VCaP (cell line): ENCODE data around the gene ITGA8.

Experiments used
- H3K27ac ChIP-seq: fragments of 450-650 bp; 2 replicates; pipeline ENCODE4 v1.5.1; 2017
- TF ChIP-seq, protein P1 (sequence below): fragments of 450-650 bp; conservative IDR thresholded peaks from 2 replicates; pipeline ENCODE4 v1.5.1; 2017; ENCODE audit warnings: mild to moderate bottlenecking, moderate library complexity

Gene ITGA8

DNA sequence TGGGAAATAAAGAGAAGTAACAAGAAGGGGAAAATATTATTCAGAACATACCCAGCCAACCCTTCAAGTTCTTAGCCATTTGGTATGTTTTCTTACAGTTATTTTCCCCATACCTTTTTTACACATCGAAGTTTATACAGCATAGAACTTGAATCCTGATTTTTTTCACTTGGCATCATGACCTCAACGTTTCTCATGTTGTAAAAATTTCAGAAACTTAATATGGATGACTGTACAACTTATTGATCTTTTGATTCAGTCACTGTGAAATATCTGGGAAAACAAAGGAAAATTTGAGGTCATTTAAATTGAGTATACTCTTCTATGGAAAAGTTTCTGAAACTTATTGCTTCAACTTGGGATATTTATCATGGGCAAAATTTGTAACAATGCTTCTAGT is 245.1 kb downstream of the ITGA8 start:
- TF ChIP-seq, protein P1, sequence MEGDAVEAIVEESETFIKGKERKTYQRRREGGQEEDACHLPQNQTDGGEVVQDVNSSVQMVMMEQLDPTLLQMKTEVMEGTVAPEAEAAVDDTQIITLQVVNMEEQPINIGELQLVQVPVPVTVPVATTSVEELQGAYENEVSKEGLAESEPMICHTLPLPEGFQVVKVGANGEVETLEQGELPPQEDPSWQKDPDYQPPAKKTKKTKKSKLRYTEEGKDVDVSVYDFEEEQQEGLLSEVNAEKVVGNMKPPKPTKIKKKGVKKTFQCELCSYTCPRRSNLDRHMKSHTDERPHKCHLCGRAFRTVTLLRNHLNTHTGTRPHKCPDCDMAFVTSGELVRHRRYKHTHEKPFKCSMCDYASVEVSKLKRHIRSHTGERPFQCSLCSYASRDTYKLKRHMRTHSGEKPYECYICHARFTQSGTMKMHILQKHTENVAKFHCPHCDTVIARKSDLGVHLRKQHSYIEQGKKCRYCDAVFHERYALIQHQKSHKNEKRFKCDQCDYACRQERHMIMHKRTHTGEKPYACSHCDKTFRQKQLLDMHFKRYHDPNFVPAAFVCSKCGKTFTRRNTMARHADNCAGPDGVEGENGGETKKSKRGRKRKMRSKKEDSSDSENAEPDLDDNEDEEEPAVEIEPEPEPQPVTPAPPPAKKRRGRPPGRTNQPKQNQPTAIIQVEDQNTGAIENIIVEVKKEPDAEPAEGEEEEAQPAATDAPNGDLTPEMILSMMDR: no peak

DNA sequence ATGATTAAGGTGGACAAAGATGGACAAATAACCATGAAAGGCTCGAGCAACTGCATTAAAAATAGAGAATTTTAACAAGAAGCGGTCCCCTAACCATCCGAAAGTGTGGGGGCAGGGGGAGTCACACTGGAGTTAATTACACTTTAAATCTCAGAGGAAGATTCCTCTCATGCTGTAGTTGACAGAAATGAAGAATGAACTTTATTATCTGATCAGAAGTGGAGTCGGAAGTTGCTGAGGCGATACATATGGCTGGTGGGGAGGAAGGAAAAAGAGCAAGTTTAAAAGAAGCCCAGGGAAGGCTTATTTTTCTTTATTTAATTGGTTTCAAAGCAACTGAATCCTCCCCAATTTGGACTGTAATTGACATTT is 246.3 kb downstream of the ITGA8 start:
- TF ChIP-seq, protein P1: no peak
- peak overlapping the region; percentile 73 for H3K27ac ChIP-seq

More for the DNA sequence above, 245.1 kb downstream of the ITGA8 start:
- no peak overlapping the region for H3K27ac ChIP-seq

DNA sequence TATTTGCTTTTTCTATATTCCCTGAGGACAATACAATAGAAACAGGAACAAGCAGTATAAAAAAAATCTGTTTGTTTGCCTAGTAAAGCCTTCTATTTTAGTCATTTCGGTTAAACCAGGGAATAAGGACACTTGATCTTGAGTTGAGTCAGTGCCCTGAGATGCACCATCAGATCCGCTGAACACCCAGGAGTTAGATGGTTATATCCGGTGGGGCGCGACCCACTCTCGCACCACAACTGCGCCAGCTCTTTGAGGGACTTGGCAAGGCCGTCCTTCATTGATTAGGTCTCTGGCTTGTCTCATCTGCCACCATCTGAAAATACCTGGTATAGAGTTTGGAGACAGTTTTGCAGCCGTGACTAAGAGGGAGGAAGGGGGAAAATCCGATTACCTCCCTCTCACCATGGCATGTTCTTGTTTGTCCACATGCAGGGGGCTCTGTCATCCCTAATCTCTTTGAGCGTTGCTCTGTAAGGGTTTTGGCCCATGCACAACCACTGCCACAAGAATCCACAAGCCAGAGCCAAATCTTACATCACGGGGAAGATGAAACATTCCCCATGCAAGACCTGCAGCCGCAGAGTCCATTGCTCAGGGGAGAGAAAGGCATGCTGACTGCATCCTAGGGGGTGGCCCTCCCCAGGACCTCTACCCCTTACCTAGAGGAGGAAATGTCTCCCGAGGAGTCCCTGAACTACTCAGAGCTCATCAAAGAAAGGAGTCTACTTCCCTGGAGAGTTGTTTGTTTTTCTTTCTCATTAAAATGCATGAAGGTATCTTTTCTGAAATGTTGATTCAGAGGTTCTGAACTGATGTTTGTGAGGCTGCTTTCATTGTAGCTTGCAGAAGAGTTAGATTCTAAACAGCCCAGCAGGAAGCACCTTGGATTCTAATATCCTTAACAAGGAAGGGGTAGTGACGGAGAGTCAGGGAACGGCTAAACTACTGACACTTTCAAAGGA is 247.0 kb downstream of the ITGA8 start:
- peak overlapping the region; percentile 73 for H3K27ac ChIP-seq
- TF ChIP-seq, protein P1: no peak

DNA sequence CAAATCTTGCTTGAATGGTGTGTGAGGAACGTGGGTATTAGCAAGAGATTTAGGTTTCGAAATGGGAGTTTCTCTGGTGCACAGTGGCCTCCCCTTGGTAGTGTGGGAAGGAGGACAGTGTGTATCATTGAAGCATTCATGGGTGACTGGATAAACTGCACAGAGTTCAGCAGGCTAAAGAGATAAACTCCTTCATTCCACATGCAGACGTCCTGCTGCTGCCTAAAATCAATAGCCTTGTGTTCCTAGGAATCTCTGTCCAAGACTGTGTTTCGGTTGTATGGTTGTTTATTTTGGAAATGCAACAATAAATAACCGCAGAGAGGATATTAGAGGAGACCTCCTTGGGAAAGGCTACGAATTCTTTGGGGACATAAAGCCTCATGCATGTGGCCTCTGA is 247.7 kb downstream of the ITGA8 start:
- H3K27ac ChIP-seq: peak overlapping the region; percentile 73
- TF ChIP-seq, protein P1: no peak

DNA sequence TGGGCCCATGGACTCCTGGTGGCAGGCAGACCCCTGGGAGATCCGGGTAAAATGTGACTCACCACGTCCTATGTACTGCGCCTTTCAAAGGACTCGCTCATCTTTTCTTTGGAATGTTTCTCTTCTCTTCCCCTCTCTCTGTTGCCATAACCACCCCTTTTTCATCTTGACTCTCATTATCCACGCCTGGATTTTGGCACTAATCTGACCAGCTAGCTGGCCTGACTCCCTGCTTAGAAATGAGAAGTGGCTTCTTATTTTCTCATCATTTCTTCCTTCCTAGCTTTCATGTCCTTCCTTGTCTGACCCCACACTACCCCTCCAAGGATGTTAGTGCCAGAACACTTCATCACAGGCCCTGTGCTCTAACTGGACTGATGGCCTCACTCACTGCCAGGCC is 250.6 kb downstream of the ITGA8 start:
- TF ChIP-seq, protein P1: no peak
- no peak overlapping the region for H3K27ac ChIP-seq

DNA sequence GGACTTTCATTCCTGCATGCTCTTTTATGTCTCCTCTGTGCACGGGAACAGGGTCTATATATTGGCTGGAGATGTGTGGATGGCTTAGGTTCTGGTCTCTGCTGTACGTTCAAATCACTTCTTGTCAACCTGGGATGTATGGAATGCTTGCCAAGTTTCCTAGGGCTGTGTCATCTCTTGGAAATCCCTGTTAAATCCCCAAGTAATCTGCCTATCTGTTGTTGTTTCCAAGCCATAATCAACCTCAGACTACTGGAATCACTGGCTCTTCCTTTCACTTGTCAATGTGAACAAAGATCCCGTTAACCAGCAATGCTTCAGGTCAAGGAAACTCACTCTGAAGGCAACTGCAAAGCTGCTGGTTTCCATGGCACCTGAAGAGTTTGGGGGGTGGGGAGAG is 255.3 kb downstream of the ITGA8 start:
- TF ChIP-seq, protein P1: no peak
- H3K27ac ChIP-seq: no peak overlapping the region
